Activated naive CD4-positive, alpha-beta T cell treated with anti-CD3 and anti-CD28 coated beads, Interleukin-2, amount 50 U/mL, for 72 hours (primary cell): ENCODE measurements around the gene DYNC1I1. TPM values are rescaled to one million over a fixed set of nuclear protein-coding genes. Genes with fewer than 3 reads are reported as not detected.
A peak's percentile ranks its signal among the peaks of the same experiment; 100 is the strongest.

Experiments used
- ATAC-seq, 2 donors: fragments of 150-1000 bp; cut with Tn5 transposase; 2 replicates each; pipeline ENCODE4 v1.10.0; 2021; ENCODE audit warnings: mild to moderate bottlenecking in 2 of 2, moderate library complexity in 2 of 2
- DNase-seq, 2 donors: peaks; one replicate each; pipeline ENCODE4 v3.0.0; 2021 to 2022; ENCODE audit warnings: low spot score in 2 of 2
- H3K27ac Mint-ChIP-seq, 2 donors: one replicate each; pipeline ENCODE4 v1.8.0; 2022; ENCODE audit warnings: mild to moderate bottlenecking in 2 of 2, mixed read lengths in 2 of 2
- H3K36me3 Mint-ChIP-seq, 2 donors: one replicate each; pipeline ENCODE4 v1.8.0; 2022; ENCODE audit warnings: mixed read lengths in 2 of 2
- H3K9me3 Mint-ChIP-seq, 2 donors: one replicate each; pipeline ENCODE4 v1.8.0; 2022; ENCODE audit warnings: mixed read lengths in 2 of 2
- total RNA-seq, 2 donors: library from RNA; stranded (reverse); gene quantifications; one replicate each; pipeline ENCODE4 v1.2.3, GENCODE V29; 2022

DYNC1I1 gene
- total RNA-seq = not detected

DNA sequence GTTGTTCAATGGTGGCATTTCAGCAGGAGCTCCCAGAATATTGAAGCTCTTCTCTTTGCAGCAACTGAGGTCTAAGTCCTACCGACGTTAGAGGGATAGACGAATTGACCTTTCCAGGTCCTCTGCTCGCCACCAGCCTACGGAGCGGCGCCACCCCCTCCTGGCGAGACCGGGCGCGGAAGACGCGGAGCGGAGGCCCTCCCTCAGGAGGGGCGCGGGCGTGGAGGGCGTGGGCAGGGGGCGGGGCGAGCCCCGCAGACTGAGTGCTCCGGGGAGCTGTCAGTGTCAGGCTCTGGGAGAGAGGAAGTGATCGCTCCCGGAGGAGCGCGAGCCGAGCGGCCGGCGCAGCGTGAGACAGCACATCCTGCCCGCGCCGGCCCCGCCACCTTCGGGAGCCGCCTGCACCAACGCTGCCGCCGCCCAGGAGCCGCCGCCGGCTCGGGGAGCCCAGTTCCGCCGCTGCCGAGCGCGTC lies at the start of gene DYNC1I1:
DYNC1I1 (plus strand) TSS at position 257 of the 473 bp plus-strand sequence. CDS start 32,176 bp downstream, outside the sequence.
- H3K27ac Mint-ChIP-seq = no peak within 1 kb of the TSS
- peak; percentile 69 to 89 for ATAC-seq
- peak in 1 of 2 donors; percentile 21 for DNase-seq
- no peaks in the 10 kb centered on the region for H3K9me3 Mint-ChIP-seq
- no peaks in the 10 kb centered on the region for H3K36me3 Mint-ChIP-seq

DNA sequence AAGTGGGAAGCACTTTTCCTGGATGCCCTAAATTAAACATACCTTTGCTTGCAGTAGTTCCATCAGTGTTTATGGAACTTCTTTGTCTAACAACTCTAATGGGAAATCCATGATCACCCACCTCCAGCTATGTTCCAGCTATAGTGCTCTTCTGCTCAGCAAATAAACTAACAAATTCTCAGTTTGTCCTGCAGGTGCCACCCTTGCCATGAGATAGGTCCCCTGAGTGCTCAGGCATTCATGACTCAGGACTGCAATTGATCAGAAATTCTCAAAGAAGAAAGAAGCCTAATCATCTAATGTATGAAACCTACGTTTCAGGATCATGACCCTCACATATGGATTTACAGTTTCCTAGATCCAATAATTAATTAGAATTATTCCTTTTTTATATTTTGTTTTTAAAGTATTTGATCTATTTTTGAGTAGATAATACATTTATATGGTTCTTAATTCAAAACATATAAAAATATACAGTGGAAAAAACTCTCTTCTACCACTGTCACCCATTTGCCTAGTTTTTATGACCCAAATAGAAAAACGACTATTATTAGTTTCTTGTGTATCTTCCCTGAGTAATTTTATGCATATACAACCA lies 48.7 kb upstream of the DYNC1I1 start:
- ATAC-seq (peak in 1 of 2 donors; percentile 35), DNase-seq (no peak)
- no peak overlapping the region for H3K27ac Mint-ChIP-seq
- H3K36me3 Mint-ChIP-seq = no peaks in the 10 kb centered on the region
- H3K9me3 Mint-ChIP-seq = no peaks in the 10 kb centered on the region

DNA sequence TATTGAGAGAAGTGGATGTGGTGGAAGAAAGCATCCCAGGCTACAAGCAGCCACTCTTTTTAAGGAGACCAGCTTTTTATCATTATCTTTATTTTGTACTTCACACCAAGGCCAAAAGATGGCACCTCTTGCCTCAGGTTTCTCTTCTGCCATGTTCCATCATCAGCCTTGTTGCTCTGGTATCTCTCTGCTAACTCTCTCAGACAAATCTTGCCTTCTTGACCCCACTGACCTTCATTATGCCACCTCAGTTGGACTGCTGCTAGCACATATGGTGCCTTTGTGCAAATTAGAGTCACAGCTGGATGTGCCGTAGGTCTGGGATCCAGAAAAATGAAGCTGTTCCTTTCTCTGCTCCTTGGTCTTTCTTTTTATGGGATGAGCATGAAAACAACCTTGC lies 47.1 kb upstream of the DYNC1I1 start:
- no peak for DNase-seq
- ATAC-seq = no peak
- Mint-ChIP-seq H3K9me3 (no peaks in the 10 kb centered on the region), H3K36me3 (no peaks in the 10 kb centered on the region), H3K27ac (no peak overlapping the region)

DNA sequence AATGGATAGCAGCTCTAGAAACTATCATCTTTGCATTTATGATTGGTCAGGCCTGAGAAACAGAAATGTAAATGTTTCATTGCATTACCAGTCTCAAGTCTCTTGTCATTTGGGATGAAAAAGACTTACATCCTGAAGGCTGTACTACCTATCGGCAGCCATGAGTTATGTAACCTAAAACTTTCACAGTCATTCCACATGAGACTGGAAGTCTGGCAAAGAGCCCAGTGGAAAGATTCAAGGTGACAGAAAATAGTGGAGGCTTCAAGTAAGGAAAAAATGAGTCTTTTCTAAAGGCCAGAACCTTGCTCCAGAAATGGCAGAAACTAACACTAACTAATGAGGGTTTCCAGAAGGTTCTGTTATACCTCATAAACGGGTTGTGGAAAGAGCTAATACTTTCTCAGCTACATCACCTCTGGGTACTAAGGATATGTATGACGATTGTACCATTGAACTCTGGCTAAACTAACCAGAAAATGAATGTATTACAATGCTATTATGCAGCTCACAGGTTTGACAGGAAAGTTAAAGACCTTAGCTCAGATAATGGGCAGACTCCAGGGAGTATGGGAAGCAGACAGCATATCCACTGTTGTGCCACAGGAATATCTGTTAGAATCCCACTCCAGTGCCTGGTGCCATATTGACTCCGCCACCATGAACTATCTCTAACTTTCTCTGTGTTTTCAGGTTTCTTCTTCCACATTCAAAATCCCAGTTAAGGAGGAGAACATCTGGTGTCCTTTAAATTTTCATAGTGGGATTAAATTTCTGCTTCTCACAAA lies 41.7 kb upstream of the DYNC1I1 start:
- no peak overlapping the region for H3K27ac Mint-ChIP-seq
- no peaks in the 10 kb centered on the region for H3K36me3 Mint-ChIP-seq
- DNase-seq (no peak), ATAC-seq (no peak)
- H3K9me3 Mint-ChIP-seq = no peaks in the 10 kb centered on the region

DNA sequence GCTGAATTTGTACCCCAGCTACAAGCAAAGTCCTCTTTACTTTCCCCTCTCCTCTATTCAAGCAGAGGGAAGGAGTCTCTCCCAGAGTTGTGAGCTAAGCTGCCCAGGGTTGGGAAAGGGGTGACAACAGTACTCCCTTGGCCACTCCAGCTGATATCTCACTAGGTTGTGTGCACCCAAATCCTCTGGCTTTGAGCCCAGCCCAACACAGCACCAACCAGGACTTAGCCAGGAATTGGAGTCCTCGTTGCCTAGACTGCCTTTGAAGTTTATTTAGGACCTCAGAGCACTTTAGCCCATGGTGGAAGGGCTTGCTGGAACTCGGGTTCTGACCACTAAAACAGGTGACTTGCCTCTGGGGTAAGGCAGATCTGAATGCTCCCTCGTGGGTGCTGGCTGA lies 35.7 kb upstream of the DYNC1I1 start:
- Mint-ChIP-seq H3K9me3 (no peaks in the 10 kb centered on the region), H3K27ac (no peak overlapping the region), H3K36me3 (no peaks in the 10 kb centered on the region)
- ATAC-seq = no peak
- DNase-seq = no peak

DNA sequence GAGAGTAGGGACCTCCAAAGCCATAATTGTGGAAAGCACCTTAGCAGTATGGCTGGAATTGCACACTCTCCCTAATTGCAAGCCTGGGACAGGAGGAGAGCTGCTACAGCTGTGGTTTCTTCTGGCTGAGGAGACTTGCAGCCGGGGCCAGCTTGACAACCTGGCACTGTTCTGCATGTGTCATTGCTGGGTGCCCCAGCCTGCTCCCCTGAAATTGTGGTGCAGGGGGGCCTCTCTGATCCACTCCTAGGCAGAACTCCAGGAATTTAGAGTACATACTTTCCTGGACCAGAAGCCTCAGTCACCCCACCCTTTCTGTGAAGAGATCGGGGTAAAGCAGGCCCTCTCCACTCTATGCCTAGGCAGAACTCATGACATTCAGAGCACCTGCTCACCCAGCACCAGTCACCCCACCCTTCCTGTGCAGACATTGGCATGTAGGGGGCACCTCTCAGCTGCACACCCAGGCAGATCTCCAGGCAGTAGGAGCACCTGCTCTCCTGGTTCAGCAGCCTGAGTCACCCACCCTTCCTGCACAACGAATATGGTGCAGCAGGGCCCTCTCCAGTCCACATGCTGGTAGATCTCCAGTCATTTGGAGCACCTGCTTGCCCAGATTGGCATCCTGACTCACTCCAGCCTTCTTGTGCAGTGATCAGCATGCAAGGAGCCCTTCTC lies 34.4 kb upstream of the DYNC1I1 start:
- Mint-ChIP-seq H3K9me3 (no peaks in the 10 kb centered on the region), H3K36me3 (no peaks in the 10 kb centered on the region), H3K27ac (no peak overlapping the region)
- ATAC-seq = no peak
- DNase-seq = no peak

DNA sequence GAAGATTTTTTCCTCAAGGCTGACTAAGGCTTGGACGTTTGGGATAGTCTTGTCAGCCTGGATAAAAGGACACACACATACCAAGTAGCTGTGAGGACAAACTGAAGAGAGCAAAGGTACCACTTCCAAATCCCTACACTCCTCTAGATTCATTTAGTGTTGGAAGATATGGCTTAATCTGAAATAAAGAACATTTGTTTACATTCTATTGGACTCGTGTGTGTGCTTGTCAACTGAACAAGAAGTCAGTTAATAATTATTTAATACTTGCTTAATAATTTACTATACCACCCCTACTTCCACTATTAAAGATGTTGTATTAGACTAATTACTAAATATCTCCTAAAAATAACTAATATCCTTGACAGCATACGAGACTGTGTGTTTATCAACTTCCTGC lies 23.3 kb upstream of the DYNC1I1 start:
- Mint-ChIP-seq H3K36me3 (no peaks in the 10 kb centered on the region), H3K9me3 (peaks cover 4 to 6% of the 10 kb centered on the region in 2 donors), H3K27ac (no peak overlapping the region)
- ATAC-seq (no peak), DNase-seq (no peak)

DNA sequence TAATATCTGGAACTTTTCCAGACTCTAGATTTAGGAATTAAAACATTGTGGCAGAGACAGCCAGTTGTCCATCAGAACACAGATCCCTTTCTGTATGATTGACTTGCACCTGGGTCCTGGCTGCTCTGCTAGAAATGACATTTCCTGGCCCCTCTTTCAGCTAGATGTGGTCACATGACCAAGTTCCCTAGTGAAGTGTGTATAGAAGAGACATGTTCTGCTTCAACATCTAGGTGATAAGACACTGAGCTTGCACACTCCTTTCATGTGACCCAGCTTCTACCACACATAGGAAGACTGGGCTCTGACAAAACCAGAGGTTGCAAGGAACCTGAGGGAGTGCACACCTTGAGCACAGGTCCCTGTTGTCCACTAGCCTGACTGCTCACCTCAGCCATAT lies 22.8 kb upstream of the DYNC1I1 start:
- ATAC-seq = no peak
- Mint-ChIP-seq H3K36me3 (no peaks in the 10 kb centered on the region), H3K27ac (no peak overlapping the region), H3K9me3 (peaks cover 4 to 6% of the 10 kb centered on the region in 2 donors)
- DNase-seq = no peak

DNA sequence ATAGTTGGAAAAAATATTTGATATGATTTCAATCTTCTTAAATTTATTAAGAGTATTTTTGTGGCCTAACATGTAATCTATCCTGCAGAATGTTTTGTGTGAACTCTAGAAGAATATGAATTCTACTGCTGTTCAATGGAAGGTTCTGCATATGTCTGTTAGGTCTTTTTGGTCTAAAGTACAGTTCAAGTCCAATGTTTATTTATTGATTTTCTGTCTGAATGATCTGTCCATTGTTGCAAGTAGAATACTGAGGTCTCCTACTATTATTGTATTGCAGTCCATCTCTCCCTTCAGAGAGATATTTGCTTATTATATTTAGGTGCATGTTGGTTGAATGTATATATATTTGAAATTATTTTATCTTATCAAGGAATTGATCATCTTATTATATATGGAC lies 18.9 kb upstream of the DYNC1I1 start:
- ATAC-seq = no peak
- Mint-ChIP-seq H3K9me3 (peaks cover 6 to 8% of the 10 kb centered on the region in 2 donors), H3K36me3 (no peaks in the 10 kb centered on the region), H3K27ac (no peak overlapping the region)
- no peak for DNase-seq

DNA sequence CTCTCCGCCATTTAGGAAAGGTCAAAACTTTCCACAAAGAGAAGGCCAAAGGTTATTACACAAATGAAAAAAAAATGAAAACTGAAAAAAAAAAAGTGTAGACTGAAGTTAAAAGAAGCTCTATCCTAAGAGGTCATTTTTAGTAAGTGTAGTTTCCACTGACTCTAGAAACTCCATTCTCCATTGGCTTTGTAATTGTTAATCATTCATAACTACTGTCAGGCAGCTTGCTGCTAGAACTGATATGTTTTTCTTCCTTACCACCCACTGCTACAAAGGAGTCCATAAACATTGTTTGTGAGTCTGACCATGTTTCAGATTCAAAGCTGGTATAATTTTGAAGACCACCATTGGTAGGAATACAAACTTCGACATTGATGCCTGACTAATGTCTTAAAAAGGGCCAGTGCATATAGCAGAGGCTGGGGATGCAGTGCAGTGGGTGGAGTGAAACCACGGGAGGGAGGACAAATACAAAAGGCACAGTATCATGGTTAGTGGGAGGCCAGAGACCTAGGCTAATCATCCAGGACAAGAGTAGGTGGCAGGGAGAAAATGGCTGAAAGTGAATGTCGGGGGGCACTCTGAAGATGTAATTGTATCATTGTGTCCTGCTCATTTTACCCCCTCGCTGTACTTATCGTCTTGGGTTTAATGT lies 16.9 kb upstream of the DYNC1I1 start:
- peaks cover 4 to 6% of the 10 kb centered on the region in 2 donors for H3K9me3 Mint-ChIP-seq
- DNase-seq = no peak
- H3K36me3 Mint-ChIP-seq = no peaks in the 10 kb centered on the region
- ATAC-seq = no peak
- no peak overlapping the region for H3K27ac Mint-ChIP-seq

DNA sequence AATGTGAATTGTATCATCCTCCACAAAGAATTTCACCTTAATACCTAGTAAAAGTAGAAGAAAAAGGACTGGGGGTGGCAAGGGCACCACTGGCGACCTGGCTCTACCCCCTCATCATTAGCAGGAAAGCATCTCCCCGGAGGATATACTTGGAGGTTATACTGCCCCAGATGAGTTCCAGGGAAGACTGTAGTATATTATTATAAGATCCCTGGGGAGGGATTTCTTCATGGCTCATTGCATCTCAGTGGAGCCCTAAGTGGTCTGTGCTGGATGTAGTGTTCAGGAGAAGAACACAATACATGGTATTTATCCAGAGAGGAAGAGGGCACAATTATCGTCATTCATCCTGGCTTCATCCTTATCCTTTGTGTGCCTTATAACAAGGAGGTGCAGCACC lies 14.2 kb upstream of the DYNC1I1 start:
- DNase-seq = no peak
- peaks cover under 1 to 4% of the 10 kb centered on the region in 2 donors for H3K9me3 Mint-ChIP-seq
- no peak overlapping the region for H3K27ac Mint-ChIP-seq
- no peaks in the 10 kb centered on the region for H3K36me3 Mint-ChIP-seq
- ATAC-seq = no peak

DNA sequence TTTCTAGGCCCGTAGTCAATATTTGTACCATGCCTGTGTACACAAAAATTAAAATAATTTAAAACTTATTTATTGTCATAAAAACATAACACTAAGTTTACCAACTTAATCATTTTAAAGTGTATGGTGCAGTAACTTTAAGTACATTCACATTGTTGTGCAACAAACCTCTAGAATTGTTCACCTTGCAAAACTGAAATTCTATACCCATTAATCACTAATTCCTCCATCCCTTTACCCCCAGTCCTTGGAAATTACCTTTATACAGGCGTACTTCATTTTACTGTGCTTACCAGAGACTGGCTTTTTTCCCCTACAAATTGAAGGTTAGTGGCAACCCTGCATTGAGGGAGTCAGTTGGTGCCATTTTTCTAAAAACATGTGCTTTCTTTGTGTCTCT lies 6.3 kb upstream of the DYNC1I1 start:
- no peak for ATAC-seq
- Mint-ChIP-seq H3K9me3 (no peaks in the 10 kb centered on the region), H3K27ac (no peak overlapping the region), H3K36me3 (no peaks in the 10 kb centered on the region)
- no peak for DNase-seq

DNA sequence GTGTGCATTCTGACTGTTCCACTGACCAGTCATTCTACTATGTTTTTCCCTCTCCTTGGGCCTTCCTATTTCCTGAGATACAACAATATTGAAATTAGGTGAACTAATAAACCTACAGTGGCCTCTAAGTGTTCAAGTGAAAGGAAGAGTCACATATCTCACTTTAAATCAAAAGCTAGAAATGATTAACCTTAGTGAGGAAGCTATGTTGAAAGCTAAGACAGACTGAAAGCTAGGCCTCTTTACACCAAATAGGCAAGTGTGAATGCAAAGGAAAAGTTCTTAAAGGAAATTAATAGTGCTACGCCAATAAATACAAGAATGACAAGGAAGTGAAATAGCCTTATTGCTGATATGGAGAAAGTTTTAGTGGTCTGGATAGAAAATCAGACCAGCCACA lies 5.7 kb upstream of the DYNC1I1 start:
- Mint-ChIP-seq H3K9me3 (no peaks in the 10 kb centered on the region), H3K27ac (no peak overlapping the region)
- ATAC-seq = no peak

DNA sequence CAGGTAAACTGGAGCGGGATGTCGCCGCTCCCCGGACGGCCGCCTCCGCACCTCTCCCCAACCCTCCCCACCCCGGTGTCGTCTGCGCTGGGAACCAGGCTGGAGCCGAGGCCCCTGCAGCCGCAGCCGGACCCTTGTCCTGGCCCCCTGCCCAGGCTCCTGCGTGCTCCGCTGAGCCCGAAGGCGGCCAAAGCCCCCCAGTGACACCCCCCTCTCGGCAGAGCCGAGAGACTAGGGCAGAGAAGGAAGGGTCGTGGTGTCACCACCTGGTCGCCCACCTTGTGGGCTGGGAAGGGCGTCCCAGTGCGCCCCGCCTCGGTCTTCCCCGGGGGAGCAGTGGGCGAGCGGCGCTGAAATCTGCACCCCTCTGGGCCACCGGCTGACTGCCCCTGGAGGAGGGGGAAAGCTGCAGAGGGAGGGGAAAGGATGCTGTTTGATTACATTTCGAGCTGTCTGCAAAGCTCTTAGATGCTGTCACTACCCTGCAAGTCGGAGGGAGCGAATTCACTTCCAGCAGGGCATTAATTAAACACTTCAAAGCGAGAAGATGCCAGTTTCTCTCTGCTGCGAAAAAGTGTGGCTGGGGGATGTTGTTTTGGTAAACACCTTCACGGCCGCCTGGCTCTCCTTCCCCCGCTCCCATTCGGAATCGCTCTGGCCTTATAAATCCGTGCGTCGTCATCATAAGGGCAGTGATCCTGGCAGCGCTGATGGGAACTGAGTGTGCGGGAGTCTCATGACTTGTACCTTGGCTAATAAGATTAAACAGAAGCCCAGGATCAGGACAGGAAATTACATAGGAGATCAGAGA lies 622 bp downstream of the DYNC1I1 start:
- Mint-ChIP-seq H3K9me3 (no peaks in the 10 kb centered on the region), H3K27ac (no peak overlapping the region), H3K36me3 (no peaks in the 10 kb centered on the region)
- ATAC-seq (no peak), DNase-seq (no peak)

More for the DNA sequence above, 5.7 kb upstream of the DYNC1I1 start:
- DNase-seq = no peak
- H3K36me3 Mint-ChIP-seq = no peaks in the 10 kb centered on the region

DNA sequence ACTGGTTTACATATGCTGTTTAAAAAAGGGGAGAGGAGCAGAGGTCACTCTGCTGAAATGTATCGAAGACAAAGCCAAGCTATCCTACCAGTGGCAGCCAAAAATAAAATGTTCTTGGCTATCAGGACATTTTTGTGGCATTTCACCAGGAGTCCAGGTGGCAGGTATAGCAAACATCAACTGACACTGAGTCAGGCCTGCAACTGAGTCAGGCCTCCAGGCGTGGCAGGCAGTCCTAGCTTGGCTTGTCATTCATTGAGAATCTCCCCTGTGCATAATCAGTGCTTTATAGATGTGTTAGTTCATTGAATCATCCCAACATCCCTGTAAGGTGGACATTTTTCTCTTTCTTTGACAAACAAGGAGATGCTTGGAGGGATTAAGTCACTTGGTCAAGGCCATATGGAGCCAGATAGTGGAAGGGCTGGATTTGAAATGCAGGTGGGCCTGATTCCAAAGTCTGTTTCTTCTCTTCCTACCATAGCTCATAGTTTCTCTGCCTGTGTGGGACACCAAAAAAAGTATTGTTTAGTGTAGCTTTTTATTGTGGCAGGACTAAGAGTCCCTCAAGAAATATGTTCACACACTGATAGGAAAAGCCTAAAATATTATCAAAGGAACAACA lies 4.3 kb downstream of the DYNC1I1 start:
- Mint-ChIP-seq H3K9me3 (peaks cover 0 to 3% of the 10 kb centered on the region in 2 donors), H3K36me3 (no peaks in the 10 kb centered on the region), H3K27ac (no peak overlapping the region)
- ATAC-seq (no peak), DNase-seq (no peak)

DNA sequence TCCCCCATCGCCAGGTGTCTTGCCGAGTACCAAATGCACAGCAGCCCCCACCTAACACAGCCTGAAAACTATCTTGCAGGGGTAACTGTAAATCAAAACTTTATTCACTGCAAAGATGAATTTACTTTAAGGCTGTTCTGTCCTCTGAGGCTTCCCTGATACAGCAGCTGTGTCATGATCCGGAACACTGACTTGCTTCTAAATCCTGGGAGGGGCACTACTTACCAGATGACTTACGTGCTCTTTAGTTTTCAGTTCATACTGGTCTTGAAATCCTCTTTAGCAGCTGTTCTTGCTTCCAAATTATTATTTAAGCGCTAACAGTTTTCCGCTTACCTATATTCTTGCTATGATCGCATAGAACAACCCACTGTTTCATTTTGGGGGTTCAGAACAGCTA lies 4.9 kb downstream of the DYNC1I1 start:
- no peak for ATAC-seq
- no peaks in the 10 kb centered on the region for H3K36me3 Mint-ChIP-seq
- H3K27ac Mint-ChIP-seq = no peak overlapping the region
- H3K9me3 Mint-ChIP-seq = peaks cover 0 to 3% of the 10 kb centered on the region in 2 donors
- no peak for DNase-seq
